ENCODE results near the gene STAT5A. TPM values are rescaled to one million over a fixed set of nuclear protein-coding genes. Genes with fewer than 3 reads are reported as not detected.

Gene STAT5A
- total and polyA plus RNA-seq, 9 of the 15 experiments (the other 6 are each of a cell fraction or from before 2014, with no cell fraction given) = 79.9 to 415 (median 196) TPM

DNA sequence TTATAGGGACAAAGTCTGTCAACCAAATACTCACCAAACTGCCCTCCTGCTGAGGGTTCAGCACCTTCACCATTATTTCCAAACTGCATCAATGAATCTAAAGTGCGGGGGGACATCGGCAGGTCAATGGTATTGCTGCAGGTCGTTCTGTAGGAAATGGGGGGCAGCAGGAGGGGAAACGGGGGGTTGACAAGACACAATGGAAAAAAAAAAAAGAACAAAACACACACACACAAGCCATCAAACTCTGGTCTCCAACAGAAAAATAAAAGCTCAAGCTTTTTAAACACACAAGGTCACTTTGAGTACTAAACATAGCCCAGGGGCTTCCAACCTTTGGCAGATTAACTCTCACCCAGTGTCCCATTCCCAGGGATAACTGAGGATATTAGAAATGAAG is 28.5 kb downstream of the STAT5A start:
- Histone ChIP-seq H2AFZ (ENCODE audit: low read depth, low read length) (no peak overlapping the region), H3K27ac (ENCODE audit: extremely low read depth, low read depth, low read length) (peak overlapping the region; percentile 100), H3K36me3 (ENCODE audit: control insufficient read depth, insufficient read depth, low read length) (peaks cover 74% of the 10 kb centered on the region), H3K9ac (ENCODE audit: insufficient read depth in 1 of 2, low read depth in 2 of 2, low read length in 2 of 2) (peak overlapping the region; percentile 83 to 100; a peak in 3 of 4 replicates), H4K20me1 (replicated peaks; ENCODE audit: control insufficient read depth, insufficient read depth, low read length) (no peaks in the 10 kb centered on the region), H3K9me3 (replicated peaks; ENCODE audit: control insufficient read depth, insufficient read depth, low read depth, low read length) (no peaks in the 10 kb centered on the region), H3K9me1 (ENCODE audit: control insufficient read depth, insufficient read depth, low read length) (no peaks in the 10 kb centered on the region), H3K4me1 (replicated peaks in 1 of 2; ENCODE audit: control insufficient read depth in 2 of 2, insufficient read depth in 2 of 2, low read length in 2 of 2) (peaks cover 87 to 90% of the 10 kb centered on the region in 2 experiments), H3K79me2 (ENCODE audit: control insufficient read depth, insufficient read depth, low read length) (peaks cover 72% of the 10 kb centered on the region), H3K4me2 (ENCODE audit: insufficient read depth, low read length) (peak overlapping the region; percentile 100), H3K27me3 (ENCODE audit: control insufficient read depth in 2 of 2, insufficient read depth in 2 of 2, low read length in 2 of 2) (no peaks in the 10 kb centered on the region), H3K4me3 (peak overlapping the region; percentile 17; the same call in 1 of the 2 replicates)
- no peak for FAIRE-seq
- BruUV-seq (replicated peaks) = TSS peak; percentile 24
- ChIA-PET POLR2A (interaction anchor here (0.7 to 2.5 kb wide), 8 partner anchors 12 to 224 kb away, joined by 3 to 6 read pairs (median 4); no protein-coding TSS in a partner anchor), CTCF (ENCODE audit: low intra/inter-chr PET ratio) (no interaction called here)
- no peak for ATAC-seq
- 21% methylated on average over 4 of the region's 4 CpGs for WGBS (ENCODE audit: insufficient coverage, low coverage, missing lambda C conversion rate)
- intact Hi-C loops (cut with micrococcal nuclease) = loop anchor here (5.0 to 10.0 kb wide), 2 partner anchors 92 to 294 kb away; partner anchors contain the start of gene NKIRAS2
- in situ Hi-C loops (cut with MboI) = no loop called here
- no peak for DNase-seq (ENCODE audit: extremely low read depth in 1 of 4, low spot score in 3 of 4)
- TF ChIP-seq, protein P1, sequence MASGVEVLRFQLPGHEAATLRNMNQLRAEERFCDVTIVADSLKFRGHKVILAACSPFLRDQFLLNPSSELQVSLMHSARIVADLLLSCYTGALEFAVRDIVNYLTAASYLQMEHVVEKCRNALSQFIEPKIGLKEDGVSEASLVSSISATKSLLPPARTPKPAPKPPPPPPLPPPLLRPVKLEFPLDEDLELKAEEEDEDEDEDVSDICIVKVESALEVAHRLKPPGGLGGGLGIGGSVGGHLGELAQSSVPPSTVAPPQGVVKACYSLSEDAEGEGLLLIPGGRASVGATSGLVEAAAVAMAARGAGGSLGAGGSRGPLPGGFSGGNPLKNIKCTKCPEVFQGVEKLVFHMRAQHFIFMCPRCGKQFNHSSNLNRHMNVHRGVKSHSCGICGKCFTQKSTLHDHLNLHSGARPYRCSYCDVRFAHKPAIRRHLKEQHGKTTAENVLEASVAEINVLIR (CRISPR knock-in tag; IDR thresholded peaks at IDR 0.05) = 0 out of 2 replicates have a peak, but pooled peaks have one; percentile 5
- TF ChIP-seq, protein P2, sequence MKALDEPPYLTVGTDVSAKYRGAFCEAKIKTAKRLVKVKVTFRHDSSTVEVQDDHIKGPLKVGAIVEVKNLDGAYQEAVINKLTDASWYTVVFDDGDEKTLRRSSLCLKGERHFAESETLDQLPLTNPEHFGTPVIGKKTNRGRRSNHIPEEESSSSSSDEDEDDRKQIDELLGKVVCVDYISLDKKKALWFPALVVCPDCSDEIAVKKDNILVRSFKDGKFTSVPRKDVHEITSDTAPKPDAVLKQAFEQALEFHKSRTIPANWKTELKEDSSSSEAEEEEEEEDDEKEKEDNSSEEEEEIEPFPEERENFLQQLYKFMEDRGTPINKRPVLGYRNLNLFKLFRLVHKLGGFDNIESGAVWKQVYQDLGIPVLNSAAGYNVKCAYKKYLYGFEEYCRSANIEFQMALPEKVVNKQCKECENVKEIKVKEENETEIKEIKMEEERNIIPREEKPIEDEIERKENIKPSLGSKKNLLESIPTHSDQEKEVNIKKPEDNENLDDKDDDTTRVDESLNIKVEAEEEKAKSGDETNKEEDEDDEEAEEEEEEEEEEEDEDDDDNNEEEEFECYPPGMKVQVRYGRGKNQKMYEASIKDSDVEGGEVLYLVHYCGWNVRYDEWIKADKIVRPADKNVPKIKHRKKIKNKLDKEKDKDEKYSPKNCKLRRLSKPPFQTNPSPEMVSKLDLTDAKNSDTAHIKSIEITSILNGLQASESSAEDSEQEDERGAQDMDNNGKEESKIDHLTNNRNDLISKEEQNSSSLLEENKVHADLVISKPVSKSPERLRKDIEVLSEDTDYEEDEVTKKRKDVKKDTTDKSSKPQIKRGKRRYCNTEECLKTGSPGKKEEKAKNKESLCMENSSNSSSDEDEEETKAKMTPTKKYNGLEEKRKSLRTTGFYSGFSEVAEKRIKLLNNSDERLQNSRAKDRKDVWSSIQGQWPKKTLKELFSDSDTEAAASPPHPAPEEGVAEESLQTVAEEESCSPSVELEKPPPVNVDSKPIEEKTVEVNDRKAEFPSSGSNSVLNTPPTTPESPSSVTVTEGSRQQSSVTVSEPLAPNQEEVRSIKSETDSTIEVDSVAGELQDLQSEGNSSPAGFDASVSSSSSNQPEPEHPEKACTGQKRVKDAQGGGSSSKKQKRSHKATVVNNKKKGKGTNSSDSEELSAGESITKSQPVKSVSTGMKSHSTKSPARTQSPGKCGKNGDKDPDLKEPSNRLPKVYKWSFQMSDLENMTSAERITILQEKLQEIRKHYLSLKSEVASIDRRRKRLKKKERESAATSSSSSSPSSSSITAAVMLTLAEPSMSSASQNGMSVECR (CRISPR knock-in tag; IDR thresholded peaks at IDR 0.05) = no peak
- TF ChIP-seq GABPA (tag; conservative IDR thresholded peaks at IDR 0.05; ENCODE audit: low read depth) (0 out of 2 replicates have a peak, but pooled peaks have one; percentile 20), HDGF (IDR thresholded peaks at IDR 0.05) (0 out of 2 replicates have a peak, but pooled peaks have one; percentile 20), POLR2H (tag; IDR thresholded peaks at IDR 0.05; ENCODE audit: low read depth) (0 out of 2 replicates have a peak, but pooled peaks have one; percentile 36), POLR2A (conservative IDR thresholded peaks at IDR 0.05) (peak; percentile 23; the same call in 1 of the 2 replicates), ZNF444 (CRISPR knock-in tag; IDR thresholded peaks at IDR 0.05) (no peak), NFRKB (IDR thresholded peaks at IDR 0.05; ENCODE audit: low read depth) (peak; percentile 48; the same call in 1 of the 2 replicates)
- TF ChIP-seq, protein P3, sequence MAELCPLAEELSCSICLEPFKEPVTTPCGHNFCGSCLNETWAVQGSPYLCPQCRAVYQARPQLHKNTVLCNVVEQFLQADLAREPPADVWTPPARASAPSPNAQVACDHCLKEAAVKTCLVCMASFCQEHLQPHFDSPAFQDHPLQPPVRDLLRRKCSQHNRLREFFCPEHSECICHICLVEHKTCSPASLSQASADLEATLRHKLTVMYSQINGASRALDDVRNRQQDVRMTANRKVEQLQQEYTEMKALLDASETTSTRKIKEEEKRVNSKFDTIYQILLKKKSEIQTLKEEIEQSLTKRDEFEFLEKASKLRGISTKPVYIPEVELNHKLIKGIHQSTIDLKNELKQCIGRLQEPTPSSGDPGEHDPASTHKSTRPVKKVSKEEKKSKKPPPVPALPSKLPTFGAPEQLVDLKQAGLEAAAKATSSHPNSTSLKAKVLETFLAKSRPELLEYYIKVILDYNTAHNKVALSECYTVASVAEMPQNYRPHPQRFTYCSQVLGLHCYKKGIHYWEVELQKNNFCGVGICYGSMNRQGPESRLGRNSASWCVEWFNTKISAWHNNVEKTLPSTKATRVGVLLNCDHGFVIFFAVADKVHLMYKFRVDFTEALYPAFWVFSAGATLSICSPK (IDR thresholded peaks at IDR 0.05; ENCODE audit: borderline replicate concordance) = 0 out of 2 replicates have a peak, but pooled peaks have one; percentile 76
- TF ChIP-seq, protein P4, sequence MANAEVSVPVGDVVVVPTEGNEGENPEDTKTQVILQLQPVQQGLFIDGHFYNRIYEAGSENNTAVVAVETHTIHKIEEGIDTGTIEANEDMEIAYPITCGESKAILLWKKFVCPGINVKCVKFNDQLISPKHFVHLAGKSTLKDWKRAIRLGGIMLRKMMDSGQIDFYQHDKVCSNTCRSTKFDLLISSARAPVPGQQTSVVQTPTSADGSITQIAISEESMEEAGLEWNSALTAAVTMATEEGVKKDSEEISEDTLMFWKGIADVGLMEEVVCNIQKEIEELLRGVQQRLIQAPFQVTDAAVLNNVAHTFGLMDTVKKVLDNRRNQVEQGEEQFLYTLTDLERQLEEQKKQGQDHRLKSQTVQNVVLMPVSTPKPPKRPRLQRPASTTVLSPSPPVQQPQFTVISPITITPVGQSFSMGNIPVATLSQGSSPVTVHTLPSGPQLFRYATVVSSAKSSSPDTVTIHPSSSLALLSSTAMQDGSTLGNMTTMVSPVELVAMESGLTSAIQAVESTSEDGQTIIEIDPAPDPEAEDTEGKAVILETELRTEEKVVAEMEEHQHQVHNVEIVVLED (CRISPR knock-in tag; IDR thresholded peaks at IDR 0.05) = 0 out of 2 replicates have a peak, but pooled peaks have one; percentile 19
- TF ChIP-seq, protein P5, sequence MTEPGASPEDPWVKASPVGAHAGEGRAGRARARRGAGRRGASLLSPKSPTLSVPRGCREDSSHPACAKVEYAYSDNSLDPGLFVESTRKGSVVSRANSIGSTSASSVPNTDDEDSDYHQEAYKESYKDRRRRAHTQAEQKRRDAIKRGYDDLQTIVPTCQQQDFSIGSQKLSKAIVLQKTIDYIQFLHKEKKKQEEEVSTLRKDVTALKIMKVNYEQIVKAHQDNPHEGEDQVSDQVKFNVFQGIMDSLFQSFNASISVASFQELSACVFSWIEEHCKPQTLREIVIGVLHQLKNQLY (CRISPR knock-in tag; conservative IDR thresholded peaks at IDR 0.05) = no peak

All from K562 (cell line).